A673 (cell line): ENCODE results near the gene CLPSL1.
A peak's percentile ranks its signal among the peaks of the same experiment; 100 is the strongest.

Experiments
- EZH2 ChIP-seq: fragments of 200-600 bp; sonication (generic); IDR thresholded peaks from 2 replicates; pipeline ENCODE4 v1.6.1; 2017; ENCODE audit warnings: borderline replicate concordance, low read depth, mild to moderate bottlenecking, mixed read lengths, antibody characterized with exemption, low read length; ENCODE audit not compliant: poor library complexity, severe bottlenecking
- TF ChIP-seq, protein P1 (sequence below): fragments of 300-800, 200-600 bp; sonication (generic); conservative IDR thresholded peaks from 2 replicates; pipeline ENCODE4 v1.5.1; 2017; ENCODE audit warnings: low read depth, mild to moderate bottlenecking, antibody characterized with exemption, low read length, moderate library complexity, mixed read lengths

DNA sequence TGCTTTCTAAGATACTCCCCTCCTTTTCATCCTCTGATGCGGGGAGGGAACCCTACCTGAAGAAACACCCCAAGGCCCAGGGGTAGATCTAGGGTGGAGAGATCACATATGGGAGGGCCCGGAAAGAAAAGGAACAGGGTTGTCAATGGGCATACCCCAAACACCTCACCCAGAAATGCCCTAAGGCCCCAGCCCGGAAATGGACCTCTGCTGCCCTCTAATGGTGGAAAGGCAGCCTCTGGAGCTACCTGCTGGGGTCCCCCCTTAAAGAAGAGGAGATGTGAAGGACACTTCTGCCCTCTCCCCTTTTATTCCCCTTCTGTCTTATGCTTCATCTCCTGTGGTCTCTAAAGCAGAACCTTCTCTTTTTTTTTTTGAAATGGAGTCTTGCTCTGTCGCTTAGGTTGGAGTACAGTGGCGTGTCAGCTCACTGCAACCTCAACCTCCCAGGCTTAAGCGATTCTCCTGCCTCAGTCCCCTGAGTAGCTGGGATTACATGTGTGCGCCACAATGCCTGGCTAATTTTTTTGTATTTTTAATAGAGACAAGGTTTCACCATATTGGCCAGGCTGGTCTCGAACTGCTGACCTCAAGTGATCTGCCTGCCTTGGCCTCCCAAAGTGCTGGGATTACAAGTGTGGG, 44.4 kb upstream of the CLPSL1 start:
- TF ChIP-seq, protein P1, sequence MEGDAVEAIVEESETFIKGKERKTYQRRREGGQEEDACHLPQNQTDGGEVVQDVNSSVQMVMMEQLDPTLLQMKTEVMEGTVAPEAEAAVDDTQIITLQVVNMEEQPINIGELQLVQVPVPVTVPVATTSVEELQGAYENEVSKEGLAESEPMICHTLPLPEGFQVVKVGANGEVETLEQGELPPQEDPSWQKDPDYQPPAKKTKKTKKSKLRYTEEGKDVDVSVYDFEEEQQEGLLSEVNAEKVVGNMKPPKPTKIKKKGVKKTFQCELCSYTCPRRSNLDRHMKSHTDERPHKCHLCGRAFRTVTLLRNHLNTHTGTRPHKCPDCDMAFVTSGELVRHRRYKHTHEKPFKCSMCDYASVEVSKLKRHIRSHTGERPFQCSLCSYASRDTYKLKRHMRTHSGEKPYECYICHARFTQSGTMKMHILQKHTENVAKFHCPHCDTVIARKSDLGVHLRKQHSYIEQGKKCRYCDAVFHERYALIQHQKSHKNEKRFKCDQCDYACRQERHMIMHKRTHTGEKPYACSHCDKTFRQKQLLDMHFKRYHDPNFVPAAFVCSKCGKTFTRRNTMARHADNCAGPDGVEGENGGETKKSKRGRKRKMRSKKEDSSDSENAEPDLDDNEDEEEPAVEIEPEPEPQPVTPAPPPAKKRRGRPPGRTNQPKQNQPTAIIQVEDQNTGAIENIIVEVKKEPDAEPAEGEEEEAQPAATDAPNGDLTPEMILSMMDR = peak; percentile 92
- TF ChIP-seq EZH2 = no peak
